NT2/D1 (cell line): Measurements from ENCODE around the gene OTUB2.
A peak's percentile ranks its signal among the peaks of the same experiment; 100 is the strongest.

Source experiments
- DNase-seq: peaks from one replicate; pipeline ENCODE4 v3.0.0-alpha.2; 2011; ENCODE audit warnings: low read depth, low spot score
- H3K27me3 ChIP-seq: 2 replicates; pipeline ENCODE4 v1.6.0; 2011; ENCODE audit warnings: mild to moderate bottlenecking; ENCODE audit not compliant: insufficient read length, insufficient read depth
- H3K36me3 ChIP-seq: 2 replicates; pipeline ENCODE4 v1.6.1; 2011; ENCODE audit warnings: mild to moderate bottlenecking, low read length, mixed read lengths; ENCODE audit not compliant: insufficient read depth, insufficient read length
- H3K4me1 ChIP-seq: 2 replicates; pipeline ENCODE4 v1.5.1; 2011; ENCODE audit not compliant: insufficient read depth, insufficient read length
- H3K4me3 ChIP-seq: 2 replicates; pipeline ENCODE4 v1.5.1; 2011; ENCODE audit warnings: low read depth; ENCODE audit not compliant: insufficient read length
- H3K9ac ChIP-seq: 2 replicates; pipeline ENCODE4 v1.6.0; 2011; ENCODE audit warnings: low read depth; ENCODE audit not compliant: insufficient read length
- H3K9me3 ChIP-seq: 2 replicates; pipeline ENCODE4 v1.5.1; 2011; ENCODE audit warnings: mild to moderate bottlenecking, low read length; ENCODE audit not compliant: insufficient read depth
- SUZ12 ChIP-seq: IDR thresholded peaks from 2 replicates; pipeline ENCODE4 v1.6.1; 2011; ENCODE audit not compliant: insufficient read length, insufficient read depth; ENCODE audit errors: extremely low read depth
- YY1 ChIP-seq: IDR thresholded peaks from 2 replicates; pipeline ENCODE4 v1.6.1; 2011; ENCODE audit not compliant: insufficient read length, insufficient read depth
- ZNF274 ChIP-seq: IDR thresholded peaks from 2 replicates; pipeline ENCODE4 v1.6.1; 2011; ENCODE audit warnings: mild to moderate bottlenecking, low read depth, low read length

Gene OTUB2

DNA sequence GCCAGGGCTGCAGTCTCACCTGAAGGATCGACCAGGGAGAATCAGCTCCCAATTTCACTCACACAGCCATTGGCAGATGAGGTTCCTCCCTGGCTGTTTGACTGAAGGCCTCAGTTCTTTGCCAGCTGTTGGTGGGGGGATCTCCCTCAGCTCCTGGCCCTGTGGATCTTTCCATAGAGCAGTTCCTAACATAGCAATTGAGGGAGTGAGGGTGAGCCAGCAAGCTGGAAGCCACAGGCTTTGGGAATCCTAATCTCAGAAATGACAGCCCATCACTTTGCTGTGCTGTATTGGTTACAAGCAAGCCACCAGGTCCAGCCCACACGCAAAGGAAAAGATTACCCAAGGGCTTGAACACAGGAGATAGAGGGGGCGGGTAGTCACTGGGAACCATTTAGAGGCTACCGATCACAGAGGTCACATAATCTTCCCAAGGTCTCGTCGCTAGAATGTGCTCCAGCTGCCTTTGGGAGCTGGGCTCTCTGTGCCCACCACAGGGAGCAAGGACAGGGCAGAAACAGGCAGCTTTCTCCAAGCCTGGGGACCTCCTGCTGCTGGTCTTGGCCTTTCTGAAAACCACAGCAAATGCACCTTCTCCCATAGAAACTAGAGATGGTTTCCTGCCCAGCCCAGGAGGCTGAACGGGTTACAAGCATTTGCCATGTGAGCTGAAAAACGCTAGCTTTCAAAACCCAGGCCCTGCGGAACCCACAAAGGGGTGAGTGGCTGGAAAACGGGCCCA is 4.6 kb upstream of the OTUB2 start:
- Histone ChIP-seq H3K36me3 (no peaks in the 10 kb centered on the region), H3K9ac (no peak overlapping the region)

DNA sequence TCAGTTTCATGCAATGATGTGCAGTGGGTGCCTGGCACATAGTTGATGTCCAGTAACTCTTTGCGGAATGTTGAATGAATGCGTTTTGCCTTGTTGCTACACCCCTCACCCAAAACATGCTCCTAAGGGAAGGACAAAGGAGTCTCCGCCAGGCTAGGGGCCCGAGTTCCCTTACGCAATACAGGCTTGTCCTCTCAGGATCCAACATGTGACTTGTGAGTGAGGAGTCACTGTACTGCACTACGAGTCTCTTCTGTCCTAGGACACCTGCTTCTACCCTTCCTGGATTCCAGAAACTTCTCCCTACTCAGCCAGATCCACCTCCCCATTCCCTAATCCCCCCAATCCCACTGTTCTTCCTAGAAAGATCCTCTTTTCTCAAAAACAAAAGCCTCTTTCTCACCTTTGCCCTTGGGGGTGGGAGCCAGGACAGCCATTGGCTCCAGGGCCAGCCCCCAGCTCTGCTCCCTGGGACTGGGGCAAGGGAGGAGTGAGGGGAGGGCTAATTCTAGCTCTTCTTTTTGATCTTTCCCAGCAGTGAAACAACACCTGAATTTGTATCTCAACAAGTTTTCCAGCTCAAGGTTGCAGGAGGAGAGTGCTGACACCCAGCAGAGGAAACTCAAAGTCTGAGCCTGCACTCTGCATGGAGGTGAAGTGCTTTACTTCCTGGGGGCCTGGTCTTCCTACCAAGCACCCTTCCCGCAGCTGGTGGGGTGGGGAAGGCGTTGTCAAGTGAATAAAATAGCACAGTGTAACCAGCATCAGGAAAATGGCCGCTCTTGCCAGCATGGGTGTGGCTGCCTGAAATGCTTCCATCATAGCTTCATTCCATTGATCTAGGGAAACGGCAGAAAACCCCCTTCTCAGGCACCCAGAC is 3.4 kb upstream of the OTUB2 start:
- peaks cover 3% of the 10 kb centered on the region for H3K4me1 ChIP-seq
- no peak overlapping the region for H3K9ac ChIP-seq
- TF ChIP-seq SUZ12, result no peak
- no peak for TF ChIP-seq ZNF274
- no peak for TF ChIP-seq YY1
- no peak for DNase-seq
- no peak overlapping the region for H3K4me3 ChIP-seq
- no peaks in the 10 kb centered on the region for H3K9me3 ChIP-seq
- no peaks in the 10 kb centered on the region for H3K36me3 ChIP-seq
- no peaks in the 10 kb centered on the region for H3K27me3 ChIP-seq

More for the DNA sequence above, 4.6 kb upstream of the OTUB2 start:
- H3K27me3 ChIP-seq, result no peaks in the 10 kb centered on the region
- TF ChIP-seq YY1, result no peak
- TF ChIP-seq SUZ12, result no peak
- no peak for TF ChIP-seq ZNF274
- peaks cover 3% of the 10 kb centered on the region for H3K4me1 ChIP-seq
- H3K4me3 ChIP-seq, result no peak overlapping the region
- DNase-seq, result no peak
- no peaks in the 10 kb centered on the region for H3K9me3 ChIP-seq

DNA sequence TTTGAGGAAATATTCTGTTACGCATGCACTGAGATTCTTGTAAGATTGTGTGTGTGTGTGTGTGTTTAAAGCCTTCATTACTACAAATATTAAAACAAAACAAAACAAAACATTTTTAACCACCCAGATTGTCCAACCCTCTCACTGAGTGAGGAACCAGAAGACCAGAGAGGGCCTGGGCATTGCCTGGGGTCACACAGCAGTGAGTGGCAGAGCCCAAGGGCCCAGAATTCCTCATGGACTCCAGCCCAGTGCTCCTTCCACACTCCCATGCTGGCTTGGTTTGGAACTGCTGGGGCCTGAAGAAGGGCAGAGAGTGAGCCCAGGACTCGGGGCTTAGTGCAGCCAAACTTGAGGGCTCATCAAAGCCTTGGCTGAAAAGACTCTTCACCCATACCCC is 1.6 kb upstream of the OTUB2 start:
- Histone ChIP-seq H3K4me3 (no peak overlapping the region), H3K9me3 (no peaks in the 10 kb centered on the region), H3K4me1 (peaks cover 3% of the 10 kb centered on the region), H3K36me3 (no peaks in the 10 kb centered on the region), H3K9ac (no peak overlapping the region), H3K27me3 (no peaks in the 10 kb centered on the region)
- DNase-seq, result no peak
- TF ChIP-seq ZNF274, result no peak
- TF ChIP-seq SUZ12, result no peak
- TF ChIP-seq YY1, result no peak

DNA sequence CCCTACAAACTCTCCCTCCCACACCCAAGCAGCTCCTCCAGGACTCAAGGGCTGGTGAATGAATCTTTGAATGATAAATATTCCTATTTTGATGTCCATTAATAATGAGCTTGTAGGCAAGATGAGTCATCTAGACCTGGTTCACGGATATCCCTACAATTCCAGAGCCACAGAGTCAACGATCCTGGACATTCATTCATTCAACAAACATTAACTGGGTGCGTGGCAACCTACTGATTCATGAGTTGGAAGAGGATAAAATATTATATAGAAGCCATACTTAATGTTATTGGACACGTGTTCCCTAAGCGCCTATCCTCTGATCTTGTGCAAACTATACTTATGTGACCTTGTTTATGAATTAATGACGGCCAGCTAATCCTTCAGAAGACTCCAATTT is 420 bp upstream of the OTUB2 start:
- DNase-seq, result no peak
- peak overlapping the region; percentile 47 for H3K4me3 ChIP-seq
- H3K4me1 ChIP-seq, result peaks cover 3% of the 10 kb centered on the region
- H3K9ac ChIP-seq, result no peak overlapping the region
- H3K9me3 ChIP-seq, result no peaks in the 10 kb centered on the region
- H3K27me3 ChIP-seq, result no peaks in the 10 kb centered on the region
- TF ChIP-seq SUZ12, result no peak
- no peak for TF ChIP-seq ZNF274
- TF ChIP-seq YY1, result no peak
- H3K36me3 ChIP-seq, result no peaks in the 10 kb centered on the region

DNA sequence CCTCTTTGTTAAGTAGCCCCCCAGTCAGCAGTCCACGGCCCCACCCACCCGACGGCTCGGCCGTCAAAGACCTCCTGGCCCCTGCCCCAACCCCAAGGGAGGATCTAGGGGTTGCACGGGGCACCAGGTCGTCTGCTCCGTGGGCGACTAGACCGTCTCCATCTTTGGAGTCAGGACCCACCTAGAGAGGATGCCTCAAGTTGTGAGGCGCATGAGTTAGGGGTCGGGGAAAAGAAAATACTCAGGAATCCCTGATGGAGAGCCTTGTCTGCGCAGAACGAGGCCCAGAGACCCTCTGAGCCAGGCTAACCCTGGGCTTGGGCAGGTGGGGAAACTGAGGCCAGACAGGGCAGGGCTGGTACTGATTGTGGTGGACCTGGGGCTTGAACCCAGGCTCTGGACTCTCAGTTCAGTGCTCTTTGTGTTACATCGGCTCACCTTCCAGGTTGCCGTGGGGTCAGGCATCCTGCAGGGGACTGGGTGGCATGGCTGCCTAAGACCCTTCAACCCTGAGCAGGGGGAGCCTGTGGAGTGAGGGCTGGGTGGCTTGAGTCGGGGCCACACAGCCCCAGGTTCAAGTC is 839 bp downstream of the OTUB2 start:
- TF ChIP-seq SUZ12 (no peak), ZNF274 (no peak), YY1 (no peak)
- H3K9me3 ChIP-seq, result no peaks in the 10 kb centered on the region
- no peak for DNase-seq
- H3K4me3 ChIP-seq, result peak overlapping the region; percentile 47
- H3K9ac ChIP-seq, result peak overlapping the region; percentile 50
- H3K4me1 ChIP-seq, result no peaks in the 10 kb centered on the region
- no peaks in the 10 kb centered on the region for H3K36me3 ChIP-seq
- H3K27me3 ChIP-seq, result no peaks in the 10 kb centered on the region

DNA sequence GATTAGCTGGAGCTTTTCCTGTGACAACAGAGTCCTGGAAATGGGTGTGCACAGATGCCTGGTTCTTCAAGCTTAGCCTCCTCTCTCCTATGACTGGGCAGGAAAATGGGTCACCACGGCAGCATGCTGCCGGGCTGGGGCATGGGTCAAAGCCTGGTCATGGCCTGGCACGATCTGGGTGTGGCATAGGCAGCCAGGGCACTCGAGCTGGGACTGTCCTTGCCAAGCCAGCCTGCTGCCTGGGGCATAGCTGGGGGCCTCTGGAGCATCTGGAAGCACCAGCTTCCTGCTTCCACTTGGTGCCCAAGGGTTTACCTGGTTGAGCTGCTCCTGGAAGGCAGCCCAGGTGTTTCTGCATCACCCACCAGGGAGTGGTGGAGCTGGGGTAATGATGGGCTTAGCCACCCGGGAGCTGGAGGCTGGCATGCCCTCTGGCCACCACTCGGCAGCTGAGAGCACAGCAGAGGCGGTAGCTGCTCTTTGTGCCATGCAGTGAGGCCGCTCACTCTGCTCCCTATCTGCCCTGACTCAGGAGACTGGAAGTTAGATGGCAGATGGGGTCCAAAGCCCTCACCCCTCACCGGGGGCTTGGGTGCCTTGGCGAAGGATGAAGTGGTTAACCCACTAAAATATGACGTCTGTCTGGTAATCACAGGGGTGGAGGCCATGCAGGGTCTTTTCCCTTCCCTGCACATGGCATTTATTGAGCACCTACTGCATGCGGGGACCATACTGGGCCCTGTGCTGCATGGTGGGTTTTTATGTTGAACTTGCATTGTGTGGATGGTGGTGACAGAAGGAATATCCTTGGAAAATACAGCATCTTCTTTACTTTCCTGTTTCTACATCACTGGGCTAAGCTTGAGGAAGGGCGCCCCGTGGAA is 1.7 kb downstream of the OTUB2 start:
- TF ChIP-seq YY1, result no peak
- no peak for TF ChIP-seq SUZ12
- no peak for TF ChIP-seq ZNF274
- H3K9ac ChIP-seq, result no peak overlapping the region
- H3K9me3 ChIP-seq, result no peaks in the 10 kb centered on the region
- no peaks in the 10 kb centered on the region for H3K36me3 ChIP-seq
- H3K4me1 ChIP-seq, result no peaks in the 10 kb centered on the region
- no peaks in the 10 kb centered on the region for H3K27me3 ChIP-seq
- no peak overlapping the region for H3K4me3 ChIP-seq
- no peak for DNase-seq
